GM19452 (cell line): ENCODE measurements around the gene GNL3.
"Not testable (repeated sequence)": the region's sequence is repeated elsewhere in the genome, so short reads cannot be mapped to it uniquely, and the experiment has no call there.

ENCODE experiments used
- ATAC-seq: cut with Tn5 transposase; IDR thresholded peaks from one replicate; pipeline ENCODE4 v1.9.1; 2021; ENCODE audit not compliant: unreplicated experiment

The GNL3 gene

GRCh38 chr3:52719618-52720017 lies 33.8 kb downstream of the GNL3 start:
- no peak for ATAC-seq

- no peak for ATAC-seq
These were observed 35.3 kb downstream of the GNL3 start for GRCh38 chr3:52721002-52721729.

- no peak for ATAC-seq
These were observed 35.8 kb downstream of the GNL3 start for GRCh38 chr3:52721730-52722008.

- no peak for ATAC-seq
These were observed 36.7 kb downstream of the GNL3 start for GRCh38 chr3:52722491-52722890.

GRCh38 chr3:52723935-52724334 lies 38.1 kb downstream of the GNL3 start:
- no peak for ATAC-seq

GRCh38 chr3:52724511-52724910 lies 38.7 kb downstream of the GNL3 start:
- ATAC-seq = no peak

GRCh38 chr3:52728753-52729152 lies 42.9 kb downstream of the GNL3 start:
- not testable (repeated sequence) for ATAC-seq

GRCh38 chr3:52730681-52731080 lies 44.8 kb downstream of the GNL3 start:
- no peak for ATAC-seq

- ATAC-seq = no peak
These were observed 45.8 kb downstream of the GNL3 start for GRCh38 chr3:52731590-52731989.

- no peak for ATAC-seq
These were observed 47.5 kb downstream of the GNL3 start for GRCh38 chr3:52733256-52733891.

- no peak for ATAC-seq
These were observed 53.9 kb downstream of the GNL3 start for GRCh38 chr3:52739730-52740129.

GRCh38 chr3:52742418-52743041 lies 56.7 kb downstream of the GNL3 start:
- no peak for ATAC-seq

- ATAC-seq = no peak
These were observed 57.3 kb downstream of the GNL3 start for GRCh38 chr3:52743152-52743551.

GRCh38 chr3:52743721-52744120 lies 57.9 kb downstream of the GNL3 start:
- ATAC-seq = no peak
